Measurements from ENCODE around the gene ASPM. TPM values are rescaled to one million over a fixed set of nuclear protein-coding genes. Genes with fewer than 3 reads are reported as not detected.

Gene ASPM
- polyA plus RNA-seq, 3 donors = 0.01 to 0.08 (median 0.05) TPM

DNA sequence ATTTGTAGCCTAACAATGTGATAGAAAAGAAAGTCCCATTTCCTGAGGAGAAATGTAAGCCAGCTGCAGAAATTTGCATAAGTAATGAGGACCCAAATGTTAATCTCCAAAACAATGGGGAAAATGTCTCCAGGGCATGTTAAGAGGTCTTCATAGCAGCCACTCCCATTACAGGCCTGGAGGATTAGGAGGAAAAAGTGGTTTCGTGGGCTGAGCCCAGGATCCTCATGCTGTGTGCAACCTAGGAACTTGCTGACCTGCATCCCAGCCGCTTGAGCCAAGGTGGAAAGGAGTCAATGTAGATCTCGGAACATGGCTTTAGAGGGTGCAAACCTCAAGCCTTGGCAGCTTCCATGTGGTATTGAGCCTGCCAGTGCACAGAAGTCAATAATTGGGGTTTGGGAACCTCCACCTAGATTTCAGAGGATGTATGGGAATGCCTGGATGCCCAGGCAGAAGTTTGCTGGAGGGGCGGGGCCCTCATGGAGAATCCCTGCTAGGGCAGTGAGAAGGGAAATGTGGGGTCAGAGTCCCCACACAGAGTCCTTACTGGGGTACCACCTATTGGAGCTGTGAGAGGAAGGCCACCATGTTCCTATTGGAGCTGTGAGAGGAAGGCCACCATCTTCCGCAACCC is 65.2 kb downstream of the ASPM start:
- Histone ChIP-seq H3K4me3 (replicated peaks in 1 of 3; ENCODE audit: low read depth in 2 of 3, low read length in 3 of 3) (no peak overlapping the region), H3K4me2 (replicated peaks; ENCODE audit: extremely low read depth, low read length, poor library complexity, severe bottlenecking) (no peak overlapping the region), H3K9ac (ENCODE audit: insufficient read depth, low read length, poor library complexity, severe bottlenecking) (no peak overlapping the region), H3K79me2 (ENCODE audit: insufficient read depth, low read length) (no peaks in the 10 kb centered on the region), H3K4me1 (ENCODE audit: control insufficient read depth in 1 of 2, insufficient read depth in 2 of 2, low read length in 2 of 2) (no peaks in the 10 kb centered on the region), H3K36me3 (replicated peaks in 1 of 2; ENCODE audit: control insufficient read depth in 1 of 2, insufficient read depth in 2 of 2, low read length in 2 of 2) (peaks cover 37 to 47% of the 10 kb centered on the region in 2 donors), H3K27ac (ENCODE audit: low read depth in 1 of 2, low read length in 2 of 2) (no peak overlapping the region), H2AFZ (ENCODE audit: insufficient read depth, low read depth, low read length, poor library complexity, severe bottlenecking) (no peak overlapping the region), H4K20me1 (ENCODE audit: insufficient read depth, low read length) (no peaks in the 10 kb centered on the region), H3K27me3 (ENCODE audit: control insufficient read depth in 2 of 2, insufficient read depth in 2 of 2, low read length in 2 of 2) (no peaks in the 10 kb centered on the region), H3K9me3 (replicated peaks in 1 of 2; ENCODE audit: control insufficient read depth in 1 of 2, insufficient read depth in 1 of 2, low read length in 2 of 2) (peaks cover 17 to 32% of the 10 kb centered on the region in 2 donors)
- H3K36me3 Mint-ChIP-seq = peaks cover 38 to 47% of the 10 kb centered on the region in 2 donors
- 100% methylated on average over 4 of the region's 5 CpGs for WGBS (ENCODE audit: insufficient coverage)
- no peak overlapping the region for H3K4me3 Mint-ChIP-seq
- intact Hi-C loops (cut with micrococcal nuclease) = no loop called here
- no peak overlapping the region for H3K27ac Mint-ChIP-seq
- H3K9me3 Mint-ChIP-seq = peaks cover 20 to 32% (median 24%) of the 10 kb centered on the region in 7 donors
- DNase-seq = no peak
- no peak for TF ChIP-seq CTCF (IDR thresholded peaks at IDR 0.05)
- no peaks in the 10 kb centered on the region for H3K27me3 Mint-ChIP-seq (ENCODE audit: low read depth in 3 of 3)
- no peaks in the 10 kb centered on the region for H3K4me1 Mint-ChIP-seq

DNA sequence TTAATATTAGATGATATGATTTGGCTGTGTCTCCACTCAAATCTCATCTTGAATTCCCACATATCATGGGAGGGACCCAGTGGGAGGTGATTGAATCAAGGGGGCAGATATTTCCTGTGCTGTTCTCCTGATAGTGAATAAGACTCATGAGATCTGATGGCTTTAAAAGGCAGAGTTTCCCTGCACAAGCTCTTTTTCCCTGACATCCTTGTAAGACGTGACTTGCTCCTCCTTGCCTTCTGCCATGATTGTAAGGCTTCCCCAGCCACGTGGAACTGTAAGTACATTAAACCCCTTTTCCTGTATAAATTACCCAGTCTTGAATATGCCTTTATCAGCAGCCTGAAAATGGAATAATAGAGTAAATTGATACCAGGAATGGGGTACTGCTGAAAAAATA is 66.1 kb downstream of the ASPM start:
- Histone ChIP-seq H2AFZ (ENCODE audit: insufficient read depth, low read depth, low read length, poor library complexity, severe bottlenecking) (no peak overlapping the region), H3K4me2 (replicated peaks; ENCODE audit: extremely low read depth, low read length, poor library complexity, severe bottlenecking) (no peak overlapping the region), H3K27me3 (ENCODE audit: control insufficient read depth in 2 of 2, insufficient read depth in 2 of 2, low read length in 2 of 2) (no peaks in the 10 kb centered on the region), H3K27ac (ENCODE audit: low read depth in 1 of 2, low read length in 2 of 2) (no peak overlapping the region), H3K36me3 (replicated peaks in 1 of 2; ENCODE audit: control insufficient read depth in 1 of 2, insufficient read depth in 2 of 2, low read length in 2 of 2) (peaks cover 28 to 38% of the 10 kb centered on the region in 2 donors), H3K9ac (ENCODE audit: insufficient read depth, low read length, poor library complexity, severe bottlenecking) (no peak overlapping the region), H3K9me3 (replicated peaks in 1 of 2; ENCODE audit: control insufficient read depth in 1 of 2, insufficient read depth in 1 of 2, low read length in 2 of 2) (peaks cover 17 to 32% of the 10 kb centered on the region in 2 donors), H3K79me2 (ENCODE audit: insufficient read depth, low read length) (no peaks in the 10 kb centered on the region), H3K4me3 (replicated peaks in 1 of 3; ENCODE audit: low read depth in 2 of 3, low read length in 3 of 3) (no peak overlapping the region), H4K20me1 (ENCODE audit: insufficient read depth, low read length) (no peaks in the 10 kb centered on the region), H3K4me1 (ENCODE audit: control insufficient read depth in 1 of 2, insufficient read depth in 2 of 2, low read length in 2 of 2) (no peaks in the 10 kb centered on the region)
- intact Hi-C loops (cut with micrococcal nuclease) = no loop called here
- peaks cover 20 to 36% (median 24%) of the 10 kb centered on the region in 7 donors for H3K9me3 Mint-ChIP-seq
- H3K36me3 Mint-ChIP-seq = peaks cover 31 to 39% of the 10 kb centered on the region in 2 donors
- H3K27ac Mint-ChIP-seq = no peak overlapping the region
- WGBS (ENCODE audit: insufficient coverage) = no CpG with 5 or more reads among the region's 2 CpGs
- H3K4me1 Mint-ChIP-seq = no peaks in the 10 kb centered on the region
- H3K4me3 Mint-ChIP-seq = no peak overlapping the region
- no peaks in the 10 kb centered on the region for H3K27me3 Mint-ChIP-seq (ENCODE audit: low read depth in 3 of 3)
- DNase-seq = no peak
- TF ChIP-seq CTCF (IDR thresholded peaks at IDR 0.05) = no peak
